ENCODE results near the gene FCN1.

GRCh38 chr9:134860510-134860909, 57.2 kb downstream of the FCN1 start:
- TF ChIP-seq, protein P1, sequence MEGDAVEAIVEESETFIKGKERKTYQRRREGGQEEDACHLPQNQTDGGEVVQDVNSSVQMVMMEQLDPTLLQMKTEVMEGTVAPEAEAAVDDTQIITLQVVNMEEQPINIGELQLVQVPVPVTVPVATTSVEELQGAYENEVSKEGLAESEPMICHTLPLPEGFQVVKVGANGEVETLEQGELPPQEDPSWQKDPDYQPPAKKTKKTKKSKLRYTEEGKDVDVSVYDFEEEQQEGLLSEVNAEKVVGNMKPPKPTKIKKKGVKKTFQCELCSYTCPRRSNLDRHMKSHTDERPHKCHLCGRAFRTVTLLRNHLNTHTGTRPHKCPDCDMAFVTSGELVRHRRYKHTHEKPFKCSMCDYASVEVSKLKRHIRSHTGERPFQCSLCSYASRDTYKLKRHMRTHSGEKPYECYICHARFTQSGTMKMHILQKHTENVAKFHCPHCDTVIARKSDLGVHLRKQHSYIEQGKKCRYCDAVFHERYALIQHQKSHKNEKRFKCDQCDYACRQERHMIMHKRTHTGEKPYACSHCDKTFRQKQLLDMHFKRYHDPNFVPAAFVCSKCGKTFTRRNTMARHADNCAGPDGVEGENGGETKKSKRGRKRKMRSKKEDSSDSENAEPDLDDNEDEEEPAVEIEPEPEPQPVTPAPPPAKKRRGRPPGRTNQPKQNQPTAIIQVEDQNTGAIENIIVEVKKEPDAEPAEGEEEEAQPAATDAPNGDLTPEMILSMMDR (IDR thresholded peaks at IDR 0.05; ENCODE audit: insufficient read depth, low read length, poor library complexity, severe bottlenecking): no peak
- no peak for TF ChIP-seq EZH2phosphoT487 (conservative IDR thresholded peaks at IDR 0.05; ENCODE audit: low read length)

Measured in SU-DHL-6 (cell line).